Prostate gland (tissue), 2 donors: ENCODE data around the gene CDKL4. TPM values are rescaled to one million over a fixed set of nuclear protein-coding genes. Genes with fewer than 3 reads are reported as not detected.

Experiments used
- DNase-seq: peaks from one replicate; pipeline ENCODE4 v3.0.0-alpha.2; 2019; ENCODE audit warnings: low spot score
- H3K27ac ChIP-seq, 2 donors: fragments of 200-600 bp; sonication (generic); 2 replicates each; pipeline ENCODE4 v1.5.1; 2017 to 2019
- H3K27me3 ChIP-seq: fragments of 200-600 bp; sonication (generic); replicated peaks from 2 replicates; pipeline ENCODE4 v1.5.1; 2019; ENCODE audit not compliant: insufficient read depth
- H3K36me3 ChIP-seq, 2 donors: fragments of 200-600 bp; sonication (generic); 1 replicate in 1 of 2; 2 replicates in 1 of 2; pipeline versions ENCODE4 v1.5.1 to v1.8.1; 2017 to 2019
- H3K4me1 ChIP-seq: fragments of 200-600 bp; sonication (generic); replicated peaks from 2 replicates; pipeline ENCODE4 v1.5.1; 2019
- H3K4me3 ChIP-seq, 2 donors: fragments of 200-600 bp; sonication (generic); 2 replicates each; pipeline ENCODE4 v1.5.1; 2017 to 2019
- H3K9me3 ChIP-seq: fragments of 200-600 bp; sonication (generic); 2 replicates; pipeline ENCODE4 v1.5.1; 2017
- CTCF ChIP-seq, 4 experiments: fragments of 200-600 bp in 2 of 4; fragments of 450-650 bp in 2 of 4; sonication (generic) in 2 of 4; IDR thresholded peaks; 1 replicate in 3 of 4; 2 replicates in 1 of 4; pipeline ENCODE4 v1.5.1; 2016 to 2019; ENCODE audit warnings: antibody characterized with exemption in 4 of 4, mild to moderate bottlenecking in 2 of 4, moderate library complexity in 2 of 4
- POLR2A ChIP-seq: fragments of 450-650 bp; IDR thresholded peaks from one replicate; pipeline ENCODE4 v1.6.1; 2016; ENCODE audit warnings: antibody characterized with exemption, mild to moderate bottlenecking
- POLR2AphosphoS5 ChIP-seq: sonication (generic); formaldehyde crosslinking; IDR thresholded peaks from one replicate; pipeline ENCODE4 v1.6.1; 2017; ENCODE audit warnings: antibody characterized with exemption
- WGBS: methylation state at CpG from one replicate; pipeline ENCODE4 v1.1.5; 2018; 5-methylcytosine and 5-hydroxymethylcytosine counted together
- intact Hi-C: fragments of 100-400 bp; cut with DNase I; formaldehyde crosslinking; loops from one replicate; pipeline ENCODE4 v1.14.2; 2022
- total RNA-seq, 2 donors: library from RNA; depleted of rRNA; stranded (reverse); fragments of >200 nt; gene quantifications; one replicate each; pipeline ENCODE4 v1.1.0, GENCODE V29; 2016

The CDKL4 gene
- total RNA-seq, 2 donors from 2014 or later = not detected

DNA sequence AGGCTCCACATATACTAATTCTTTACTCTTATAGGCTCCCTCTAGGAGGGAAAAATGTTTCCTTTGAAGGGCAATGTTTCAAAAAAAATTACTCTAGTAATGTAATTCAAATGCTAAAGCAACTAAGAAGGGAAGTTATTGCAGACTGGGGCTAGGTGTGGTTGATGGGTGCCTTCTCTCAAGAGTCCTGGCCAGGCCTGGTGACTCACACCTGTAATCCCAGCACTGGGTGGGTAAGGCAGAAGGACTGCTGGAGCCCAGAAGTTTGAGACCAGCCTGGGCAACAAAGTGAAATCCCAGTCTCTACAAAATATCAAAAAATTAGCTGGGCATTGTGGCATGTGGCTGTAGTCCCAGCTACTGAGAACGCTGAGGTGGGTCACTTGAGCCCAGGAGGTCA lies 31.2 kb upstream of the CDKL4 start:
- Histone ChIP-seq H3K4me1 (no peaks in the 10 kb centered on the region), H3K27me3 (no peaks in the 10 kb centered on the region), H3K27ac (no peak overlapping the region), H3K9me3 (no peaks in the 10 kb centered on the region), H3K36me3 (no peaks in the 10 kb centered on the region), H3K4me3 (no peak overlapping the region)
- 91% methylated on average over 1 of the region's 1 CpG for WGBS
- no peak for DNase-seq
- intact Hi-C loops = no loop called here
- TF ChIP-seq POLR2A = no peak
- no peak for TF ChIP-seq CTCF (IDR thresholded peaks at IDR 0.05)
- TF ChIP-seq POLR2AphosphoS5 = no peak

GRCh38 chr2:39269941-39270340 lies 26.2 kb upstream of the CDKL4 start:
- intact Hi-C loops = no loop called here
- Histone ChIP-seq H3K27me3 (no peaks in the 10 kb centered on the region), H3K36me3 (no peaks in the 10 kb centered on the region), H3K4me1 (no peaks in the 10 kb centered on the region), H3K4me3 (no peak overlapping the region), H3K9me3 (no peaks in the 10 kb centered on the region), H3K27ac (no peak overlapping the region)
- DNase-seq = no peak
- no peak for TF ChIP-seq POLR2AphosphoS5
- TF ChIP-seq POLR2A = no peak
- 81% methylated on average over 3 of the region's 3 CpGs for WGBS

DNA sequence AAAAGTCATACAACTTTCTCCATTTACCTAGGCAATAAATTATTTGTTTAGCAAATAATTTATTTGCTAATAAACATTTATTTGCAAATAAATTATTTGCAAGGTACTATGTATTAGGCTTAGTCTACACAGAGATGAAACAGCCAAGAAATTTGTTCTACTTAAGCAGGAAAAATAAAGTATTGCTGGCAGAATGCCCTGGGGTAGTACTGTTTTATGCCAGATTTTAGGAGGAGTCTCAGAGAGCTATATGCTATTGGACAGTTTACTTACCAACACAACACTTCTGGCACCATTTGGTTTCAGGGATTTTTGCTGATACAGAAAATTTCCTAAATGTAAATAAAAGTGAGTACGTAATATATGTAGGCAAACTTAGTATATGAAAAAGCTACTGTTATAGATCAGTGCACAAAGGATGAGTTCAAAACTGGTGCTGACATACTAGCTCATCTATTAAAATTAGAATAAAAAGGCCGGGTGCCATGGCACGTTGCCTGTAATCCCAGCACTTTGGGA lies 23.2 kb upstream of the CDKL4 start:
- WGBS = 94% methylated on average over 3 of the region's 3 CpGs
- Histone ChIP-seq H3K9me3 (no peaks in the 10 kb centered on the region), H3K27ac (no peak overlapping the region), H3K4me1 (no peaks in the 10 kb centered on the region), H3K36me3 (no peaks in the 10 kb centered on the region), H3K4me3 (no peak overlapping the region), H3K27me3 (no peaks in the 10 kb centered on the region)
- TF ChIP-seq POLR2A = no peak
- no peak for TF ChIP-seq CTCF (IDR thresholded peaks at IDR 0.05)
- TF ChIP-seq POLR2AphosphoS5 = no peak
- intact Hi-C loops = no loop called here
- DNase-seq = no peak

DNA sequence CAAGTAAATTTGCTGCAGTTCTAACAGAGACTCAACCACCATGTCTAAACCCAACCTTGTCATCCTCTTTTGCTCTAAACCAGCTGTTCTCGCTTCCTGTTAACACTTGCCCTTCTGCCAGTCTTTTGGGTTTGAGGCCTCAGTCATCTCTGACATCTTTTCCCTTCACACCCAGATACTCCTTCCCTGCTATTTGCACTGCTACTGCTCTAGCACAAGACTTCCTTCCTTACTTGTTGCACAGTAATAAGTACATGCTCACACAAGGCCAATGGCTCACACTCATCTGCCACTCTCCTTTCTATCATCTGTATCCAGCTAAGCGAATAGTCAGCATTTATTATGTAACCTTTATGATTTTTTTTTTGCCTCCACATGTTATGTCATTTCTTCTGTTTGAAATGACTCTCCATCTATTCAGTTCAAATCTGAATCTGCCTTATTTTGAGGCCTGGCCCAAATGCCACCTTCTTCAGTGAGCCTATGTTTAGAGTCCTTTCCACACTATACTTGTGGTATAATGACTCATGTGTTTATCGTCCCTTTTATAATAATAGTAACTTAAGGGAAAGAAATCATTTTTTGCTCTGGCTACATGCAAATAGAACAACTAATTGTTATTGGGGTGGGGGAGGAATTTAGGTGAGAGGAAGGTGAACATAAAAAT lies 22.5 kb upstream of the CDKL4 start:
- TF ChIP-seq POLR2A = no peak
- TF ChIP-seq CTCF (IDR thresholded peaks at IDR 0.05) = no peak
- no peak for TF ChIP-seq POLR2AphosphoS5
- WGBS = 90% methylated on average over 3 of the region's 3 CpGs
- H3K4me1 ChIP-seq = no peaks in the 10 kb centered on the region
- H3K27me3 ChIP-seq = no peaks in the 10 kb centered on the region
- H3K27ac ChIP-seq = no peak overlapping the region
- H3K4me3 ChIP-seq = no peak overlapping the region
- no peaks in the 10 kb centered on the region for H3K36me3 ChIP-seq
- DNase-seq = no peak
- intact Hi-C loops = no loop called here
- no peaks in the 10 kb centered on the region for H3K9me3 ChIP-seq

DNA sequence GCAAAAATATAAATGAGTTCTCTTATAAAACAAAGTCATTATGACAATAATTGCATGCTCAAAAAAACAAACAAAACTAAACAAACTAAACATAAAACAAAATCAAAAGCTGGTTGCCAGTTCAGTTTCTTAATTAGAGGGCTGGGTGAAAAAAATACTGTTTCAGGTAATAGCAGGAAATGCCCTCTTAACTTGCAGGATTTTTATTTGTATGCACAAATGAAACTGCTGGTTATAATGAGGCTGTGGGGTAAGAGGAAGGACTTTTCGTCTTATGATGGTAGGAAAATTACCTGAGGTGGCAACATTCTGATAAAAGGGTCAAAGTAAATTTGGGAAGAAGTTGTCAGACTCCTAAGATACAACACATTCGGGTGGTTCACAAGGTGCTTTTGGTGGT lies 21.5 kb upstream of the CDKL4 start:
- no peaks in the 10 kb centered on the region for H3K4me1 ChIP-seq

More for the DNA sequence above, 21.5 kb upstream of the CDKL4 start:
- no peaks in the 10 kb centered on the region for H3K36me3 ChIP-seq
- no peak for TF ChIP-seq POLR2A
- TF ChIP-seq POLR2AphosphoS5 = no peak
- TF ChIP-seq CTCF (IDR thresholded peaks at IDR 0.05) = no peak
- H3K27me3 ChIP-seq = no peaks in the 10 kb centered on the region
- H3K4me3 ChIP-seq = no peak overlapping the region
- intact Hi-C loops = no loop called here
- H3K27ac ChIP-seq = no peak overlapping the region
- DNase-seq = no peak
- 56% methylated on average over 2 of the region's 2 CpGs for WGBS
- no peaks in the 10 kb centered on the region for H3K9me3 ChIP-seq
